Psoas muscle (tissue), 8 donors: Measurements from ENCODE around the gene SLC35F3. TPM values are rescaled to one million over a fixed set of nuclear protein-coding genes. Genes with fewer than 3 reads are reported as not detected.

ENCODE experiments used
- ATAC-seq, 4 donors: fragments of 200-7000 bp; cut with Tn5 transposase; one replicate each; pipeline ENCODE4 v1.9.1; 2020; ENCODE audit warnings: moderate library complexity in 3 of 4, mild to moderate bottlenecking in 2 of 4
- DNase-seq, 2 donors: peaks; one replicate each; pipeline ENCODE4 v3.0.0-alpha.2; 2020
- H3K27ac ChIP-seq: fragments of 200-600 bp; one replicate; pipeline ENCODE4 v1.8.0; 2022
- H3K27me3 ChIP-seq, 3 donors: fragments of 200-600 bp in 1 of 3; one replicate each; pipeline versions ENCODE4 v1.6.1 to v1.8.0; 2013 to 2022; ENCODE audit warnings: low read length in 2 of 3, mild to moderate bottlenecking in 2 of 3, moderate library complexity in 1 of 3; ENCODE audit not compliant: insufficient read depth in 3 of 3
- H3K36me3 ChIP-seq, 2 donors: fragments of 200-600 bp in 1 of 2; one replicate each; pipeline versions ENCODE4 v1.6.1 to v1.8.0; 2013 to 2022; ENCODE audit warnings: low read depth in 1 of 2, mild to moderate bottlenecking in 1 of 2, moderate library complexity in 1 of 2; ENCODE audit not compliant: insufficient read depth in 1 of 2
- H3K4me1 ChIP-seq: fragments of 200-600 bp; one replicate; pipeline ENCODE4 v1.8.0; 2022
- H3K4me3 ChIP-seq: fragments of 200-600 bp; one replicate; pipeline ENCODE4 v1.8.0; 2022; ENCODE audit warnings: mild to moderate bottlenecking
- H3K9me3 ChIP-seq: fragments of 200-600 bp; one replicate; pipeline ENCODE4 v1.8.0; 2022
- WGBS, 3 donors: extraction: QIAGEN DNeasy Blood & Tissue Kit; methylation state at CpG; one replicate each; pipeline versions ENCODE4 v1.1.6 to v1.1.7; 2013; 5-methylcytosine and 5-hydroxymethylcytosine counted together
- intact Hi-C, 2 donors: fragments of 100-400 bp; cut with DNase I; formaldehyde crosslinking; loops; one replicate each; pipeline versions ENCODE4 v1.11.0 to v1.14.2; 2022
- polyA plus RNA-seq, 3 donors: library from polyadenylated mRNA; stranded (reverse); fragments of 200-250 nt; gene quantifications; one replicate each; pipeline ENCODE4 v1.2.3, GENCODE V29; 2013
- total RNA-seq, 4 donors: library from RNA; stranded (reverse); fragmentation: NEBNext Ultra II Directional in 2 of 4; extraction: Animal tissue kit (Norgen Biotek cat#: 25700) in 2 of 4; gene quantifications; one replicate each; pipeline versions ENCODE4 v1.2.1 to v1.2.4, GENCODE V29; 2021 to 2023
- TF ChIP-seq, protein P1 (sequence below): fragments of 200-600 bp; IDR thresholded peaks from one replicate; pipeline ENCODE4 v1.8.0; 2022; ENCODE audit warnings: antibody characterized with exemption
- donor health status: healthy with polysubstance abuse.
- donor health status: DM: no; HTN: no; CAD: no; lungs with moderate emphysema.
- donor health status: Bipolar disorder and iron deficiency.
- donor health status: healthy.
- donor health status: DM: yes; HTN: yes; CAD: no.
- donor health status: DM: no; HTN: no; CAD: no.
- donor health status: DM: no; HTN: no; CAD: no.
- donor health status: DM: yes; HTN: yes; CAD: no.

SLC35F3 gene
- total and polyA plus RNA-seq, 7 donors, result 0.01 to 0.16 (median 0.10) TPM; not detected in 3

DNA sequence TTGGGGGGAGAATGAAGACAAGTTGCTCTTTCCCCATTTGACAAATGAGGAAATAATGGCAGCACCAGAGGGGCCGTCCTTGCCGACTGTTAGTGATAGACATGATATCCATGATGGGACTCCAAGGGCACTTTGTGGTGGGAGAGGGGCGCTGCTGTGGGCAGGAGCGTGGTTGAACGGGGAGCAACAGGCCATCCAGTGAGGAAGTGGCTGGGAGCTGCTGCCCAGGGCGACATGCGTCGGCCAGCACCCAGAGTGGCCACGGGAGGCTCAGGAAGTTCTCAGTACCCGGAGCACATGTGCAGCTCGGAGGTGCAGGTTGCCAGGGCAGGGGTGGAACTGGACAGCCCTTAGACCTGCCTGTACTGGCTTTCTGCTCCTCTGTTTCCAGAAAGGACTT lies 71.0 kb downstream of the SLC35F3 start:
- DNase-seq (no peak), ATAC-seq (no peak)
- no peak overlapping the region for H3K4me3 ChIP-seq
- TF ChIP-seq, protein P1, sequence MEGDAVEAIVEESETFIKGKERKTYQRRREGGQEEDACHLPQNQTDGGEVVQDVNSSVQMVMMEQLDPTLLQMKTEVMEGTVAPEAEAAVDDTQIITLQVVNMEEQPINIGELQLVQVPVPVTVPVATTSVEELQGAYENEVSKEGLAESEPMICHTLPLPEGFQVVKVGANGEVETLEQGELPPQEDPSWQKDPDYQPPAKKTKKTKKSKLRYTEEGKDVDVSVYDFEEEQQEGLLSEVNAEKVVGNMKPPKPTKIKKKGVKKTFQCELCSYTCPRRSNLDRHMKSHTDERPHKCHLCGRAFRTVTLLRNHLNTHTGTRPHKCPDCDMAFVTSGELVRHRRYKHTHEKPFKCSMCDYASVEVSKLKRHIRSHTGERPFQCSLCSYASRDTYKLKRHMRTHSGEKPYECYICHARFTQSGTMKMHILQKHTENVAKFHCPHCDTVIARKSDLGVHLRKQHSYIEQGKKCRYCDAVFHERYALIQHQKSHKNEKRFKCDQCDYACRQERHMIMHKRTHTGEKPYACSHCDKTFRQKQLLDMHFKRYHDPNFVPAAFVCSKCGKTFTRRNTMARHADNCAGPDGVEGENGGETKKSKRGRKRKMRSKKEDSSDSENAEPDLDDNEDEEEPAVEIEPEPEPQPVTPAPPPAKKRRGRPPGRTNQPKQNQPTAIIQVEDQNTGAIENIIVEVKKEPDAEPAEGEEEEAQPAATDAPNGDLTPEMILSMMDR, result no peak
- H3K9me3 ChIP-seq, result no peaks in the 10 kb centered on the region
- H3K27me3 ChIP-seq, result peaks cover 0 to 2% (median 0%) of the 10 kb centered on the region in 3 donors
- no peaks in the 10 kb centered on the region for H3K36me3 ChIP-seq
- no peaks in the 10 kb centered on the region for H3K4me1 ChIP-seq
- H3K27ac ChIP-seq, result no peak overlapping the region
- 89 to 90% (median 89%) methylated on average over 11 of the region's 11 CpGs for WGBS, 3 donors
- intact Hi-C loops, result no loop called here

DNA sequence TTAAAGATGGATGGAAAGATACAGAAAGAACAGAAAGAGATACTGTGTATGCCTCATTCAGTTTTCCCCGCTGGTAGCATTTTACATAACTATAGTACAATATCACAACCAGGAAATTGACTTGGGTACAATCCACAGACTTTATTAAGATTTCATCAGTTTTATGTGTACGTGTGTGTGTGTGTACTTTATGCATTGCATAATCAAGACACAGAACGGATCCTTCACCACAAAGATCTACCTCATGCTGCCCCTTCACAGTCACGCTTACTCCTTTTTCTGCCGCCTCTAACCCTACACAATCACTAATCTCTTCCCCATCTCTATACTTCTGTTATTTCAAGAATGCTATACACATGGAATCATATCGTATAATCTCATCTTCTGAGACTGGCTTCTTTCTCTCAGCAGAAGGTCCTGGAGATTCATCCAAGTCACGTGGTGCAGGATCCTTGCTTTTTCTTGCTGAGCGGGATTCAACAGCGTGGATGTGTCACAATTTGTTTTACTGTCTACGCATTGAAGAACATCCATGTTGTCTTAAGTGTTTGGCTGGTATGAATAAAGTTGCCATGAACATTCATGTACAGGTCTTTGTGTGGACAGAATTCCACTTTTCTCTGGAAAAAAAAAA lies 76.7 kb downstream of the SLC35F3 start:
- Histone ChIP-seq H3K9me3 (no peaks in the 10 kb centered on the region), H3K4me1 (no peaks in the 10 kb centered on the region), H3K4me3 (no peak overlapping the region), H3K36me3 (no peaks in the 10 kb centered on the region), H3K27me3 (peaks cover 0 to 2% (median 2%) of the 10 kb centered on the region in 3 donors), H3K27ac (no peak overlapping the region)
- intact Hi-C loops, result no loop called here
- DNase-seq (no peak), ATAC-seq (no peak)
- WGBS, 3 donors, result 82 to 90% (median 85%) methylated on average over 10 of the region's 10 CpGs
- TF ChIP-seq, protein P1, result no peak

- Histone ChIP-seq H3K27ac (no peak overlapping the region), H3K36me3 (no peaks in the 10 kb centered on the region), H3K4me1 (no peaks in the 10 kb centered on the region), H3K4me3 (no peak overlapping the region), H3K9me3 (no peaks in the 10 kb centered on the region), H3K27me3 (peaks cover 0 to 2% (median 2%) of the 10 kb centered on the region in 3 donors)
- ATAC-seq, result no peak
- TF ChIP-seq, protein P1, result no peak
- no peak for DNase-seq
- 77 to 79% (median 78%) methylated on average over 10 of the region's 10 CpGs for WGBS, 3 donors
- intact Hi-C loops, result no loop called here
Measured at GRCh38 chr1:233982827-233983518, 78.5 kb downstream of the SLC35F3 start.

- no peak overlapping the region for H3K4me3 ChIP-seq
Measured at GRCh38 chr1:233983811-233984210, 79.3 kb downstream of the SLC35F3 start.

More at GRCh38 chr1:233983811-233984210, 79.3 kb downstream of the SLC35F3 start:
- Histone ChIP-seq H3K27ac (no peak overlapping the region), H3K4me1 (no peaks in the 10 kb centered on the region), H3K27me3 (peaks cover 0 to 2% (median 2%) of the 10 kb centered on the region in 3 donors), H3K9me3 (no peaks in the 10 kb centered on the region), H3K36me3 (no peaks in the 10 kb centered on the region)
- TF ChIP-seq, protein P1, result no peak
- intact Hi-C loops, result no loop called here
- ATAC-seq (no peak), DNase-seq (no peak)
- 77 to 85% (median 82%) methylated on average over 7 of the region's 7 CpGs for WGBS, 3 donors
